Activated T-helper 1 cell treated with anti-CD3 and anti-CD28 coated beads, Interleukin-2, amount 50 U/mL, for 16 hours (primary cell): Measurements from ENCODE around the gene CDC42SE1.
"Not testable (repeated sequence)": the region's sequence is repeated elsewhere in the genome, so short reads cannot be mapped to it uniquely, and the experiment has no call there.

Experiments
- DNase-seq, 2 donors: peaks; one replicate each; pipeline ENCODE4 v3.0.0-alpha.2; 2020; ENCODE audit warnings: low read depth in 1 of 2, low spot score in 1 of 2

The CDC42SE1 gene, protein sequence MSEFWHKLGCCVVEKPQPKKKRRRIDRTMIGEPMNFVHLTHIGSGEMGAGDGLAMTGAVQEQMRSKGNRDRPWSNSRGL

DNA sequence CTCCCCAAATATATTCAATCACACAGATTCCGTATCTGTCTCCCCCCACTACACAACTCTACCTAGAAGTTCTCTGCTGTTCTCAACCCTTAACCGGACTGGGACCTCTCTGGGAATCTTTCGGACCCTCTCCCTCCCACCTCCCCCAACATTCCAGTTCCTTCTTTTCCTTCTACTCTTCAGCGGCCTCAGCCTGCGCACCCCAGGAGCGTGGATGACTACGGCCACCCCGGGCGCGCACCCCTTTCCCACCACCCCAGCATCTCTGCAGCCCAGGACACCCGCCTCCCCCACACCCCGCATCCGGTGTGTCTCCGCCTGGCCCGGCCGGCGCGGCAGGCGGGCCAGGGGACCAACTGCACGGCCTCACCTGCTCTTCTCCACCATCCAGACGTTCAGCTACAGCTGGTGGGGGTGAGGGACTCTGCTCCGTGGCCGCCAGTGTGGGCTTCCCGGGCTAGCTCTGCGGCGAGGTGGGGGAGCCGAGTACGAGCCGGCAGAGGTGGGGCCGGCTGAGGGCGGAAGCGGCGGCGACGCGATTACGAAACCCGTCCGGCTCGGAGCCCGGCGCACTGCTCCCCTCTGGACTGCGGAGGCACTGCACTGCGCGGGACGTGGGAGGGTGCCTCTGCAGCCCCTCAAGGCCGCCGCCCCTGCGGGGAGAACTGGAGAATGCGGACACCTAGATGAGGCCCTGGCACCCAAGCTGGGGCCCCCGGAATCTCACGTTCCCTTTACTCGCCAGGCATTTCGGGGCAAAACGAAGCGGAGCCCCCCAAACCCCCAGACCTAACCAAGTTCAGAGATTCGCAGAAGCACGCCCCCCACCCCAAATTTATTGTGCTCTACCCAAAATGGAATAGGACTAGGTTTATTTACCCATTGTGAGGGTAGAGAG is at the start of gene CDC42SE1:
CDC42SE1 (minus strand) TSS at position 514 of the 898 bp plus-strand sequence. CDS start 3,892 bp downstream, outside the sequence.
- DNase-seq: peak; percentile 67 to 73

- no peak for DNase-seq
These were observed 48.9 kb upstream of the CDC42SE1 start for GRCh38 chr1:151108331-151108730.

DNA sequence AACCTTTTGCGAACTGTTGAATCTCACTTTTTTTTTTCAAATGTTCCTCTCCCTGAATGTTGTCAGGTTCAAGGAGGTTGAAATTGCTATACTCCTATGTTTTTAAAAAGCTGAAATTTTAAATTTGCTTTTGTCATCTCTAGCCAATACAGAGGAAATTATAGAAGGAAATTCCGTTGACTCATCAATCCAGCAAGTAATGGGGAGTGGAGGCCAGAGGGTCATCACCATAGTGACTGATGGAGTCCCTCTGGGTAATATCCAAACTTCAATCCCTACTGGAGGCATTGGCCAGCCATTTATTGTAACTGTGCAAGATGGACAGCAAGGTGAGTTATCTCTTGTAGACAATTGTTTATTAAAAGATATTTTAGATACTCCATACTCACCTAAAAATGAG is 47.5 kb upstream of the CDC42SE1 start:
- DNase-seq: no peak

DNA sequence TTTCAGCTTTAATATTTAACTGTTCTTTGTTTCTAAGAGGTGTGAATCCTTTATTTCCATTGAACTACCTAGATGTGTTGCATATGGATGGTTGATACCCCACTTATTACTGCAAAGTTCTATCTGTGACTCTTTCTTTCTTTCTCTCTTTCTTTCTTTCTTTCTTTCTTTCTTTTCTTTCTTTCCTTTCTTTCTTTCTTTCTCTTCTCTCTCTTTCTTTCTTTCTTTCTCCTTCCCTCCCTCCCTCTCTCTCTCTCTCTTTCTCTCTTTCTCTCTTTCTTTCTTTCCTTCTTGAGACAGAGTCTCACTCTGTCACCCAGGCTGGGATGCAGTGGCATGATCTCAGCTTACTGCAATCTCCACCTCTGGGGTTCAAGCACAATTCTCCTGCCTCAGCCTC is 45.2 kb upstream of the CDC42SE1 start:
- DNase-seq: no peak

DNA sequence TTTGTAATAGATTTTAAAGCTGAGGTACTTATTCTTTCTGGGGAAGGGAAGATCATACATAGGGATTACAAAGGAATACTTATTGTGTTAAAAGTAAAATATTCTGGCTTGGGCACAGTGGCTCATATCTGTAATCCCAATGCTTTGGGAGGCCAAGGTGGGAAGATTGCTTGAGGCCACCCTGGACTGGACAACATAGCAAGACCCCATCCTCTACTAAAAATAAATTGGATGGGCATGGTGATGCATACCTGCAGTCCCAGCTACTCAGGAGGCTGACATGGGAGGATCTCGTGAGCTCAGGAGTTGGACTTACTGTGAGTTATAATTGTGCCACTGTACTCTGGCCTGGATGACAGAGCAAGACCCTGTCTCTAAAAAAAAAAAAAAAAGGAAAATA is 38.7 kb upstream of the CDC42SE1 start:
- no peak for DNase-seq

- DNase-seq: not testable (repeated sequence)
These were observed 38.0 kb upstream of the CDC42SE1 start for GRCh38 chr1:151097426-151097825.

GRCh38 chr1:151085953-151086559 is 26.6 kb upstream of the CDC42SE1 start:
- DNase-seq: no peak

- DNase-seq: no peak
These were observed 12.8 kb upstream of the CDC42SE1 start for GRCh38 chr1:151072224-151072623.

DNA sequence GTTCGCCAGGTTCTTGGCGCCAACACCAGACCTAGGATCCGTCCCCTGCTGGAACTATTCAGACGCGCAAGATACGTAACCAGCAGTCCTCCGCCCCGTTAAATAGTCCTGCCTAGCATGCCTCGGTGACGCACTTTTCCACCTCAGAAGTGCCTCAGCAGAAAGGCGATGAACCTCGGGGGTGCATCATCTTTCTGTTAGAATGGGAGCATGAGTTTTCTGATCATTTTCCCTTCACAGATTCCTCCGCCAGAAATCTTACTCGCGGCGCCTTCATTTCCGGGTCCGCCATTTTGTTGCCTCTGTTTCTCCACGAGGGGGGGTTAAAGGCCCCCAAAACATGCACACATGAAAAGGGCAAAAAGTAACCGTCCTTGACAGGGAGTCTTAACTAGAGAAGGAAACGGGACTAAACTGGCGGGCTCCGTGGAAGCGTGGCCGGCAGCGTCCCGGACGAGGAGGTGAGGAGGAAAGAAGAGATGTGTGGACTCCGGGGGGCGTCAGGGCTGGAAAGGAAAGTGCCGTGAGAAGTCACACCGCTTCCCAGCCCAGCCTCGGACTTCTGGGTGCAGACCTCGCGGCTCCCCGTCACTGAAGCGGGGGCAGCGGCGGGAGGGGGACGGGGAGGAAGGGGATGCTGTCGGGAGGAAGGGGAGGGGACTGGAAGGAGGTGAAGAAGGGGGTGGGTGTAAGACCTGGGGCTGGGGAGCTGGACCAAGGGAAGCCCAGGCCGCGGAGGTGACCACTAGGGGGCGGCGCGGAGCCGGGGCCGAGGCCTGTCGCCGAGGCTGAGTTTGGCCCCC is 11.3 kb upstream of the CDC42SE1 start, which contains the start of gene GABPB2:
GABPB2 (plus strand) TSS at position 288 of the 803 bp plus-strand sequence. CDS start 17,429 bp downstream, outside the sequence.
- peak; percentile 75 to 77 for DNase-seq

DNA sequence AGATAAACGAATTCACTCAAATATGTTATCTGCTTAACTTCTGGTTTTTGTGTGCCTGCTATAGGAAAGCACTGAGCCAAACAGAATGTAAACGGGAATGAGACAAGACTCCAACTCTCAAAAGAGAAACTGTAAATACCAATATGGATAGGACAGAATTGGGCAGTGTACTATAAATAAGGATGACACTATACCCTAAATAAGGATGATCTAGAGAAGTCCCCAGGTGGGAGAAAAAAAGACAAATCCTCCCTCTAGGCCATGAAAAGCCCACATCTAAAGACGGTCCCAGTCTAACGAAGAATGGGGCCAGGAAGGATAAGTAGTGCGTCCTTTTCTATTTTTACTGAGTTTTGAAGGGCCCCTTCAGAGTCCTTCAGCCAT is 9.7 kb upstream of the CDC42SE1 start:
- DNase-seq: no peak

- DNase-seq: no peak
These were observed 7.8 kb upstream of the CDC42SE1 start for GRCh38 chr1:151067185-151067584.

- DNase-seq: no peak
These were observed 5.7 kb upstream of the CDC42SE1 start for GRCh38 chr1:151065089-151065645.

- DNase-seq: no peak
These were observed 3.4 kb upstream of the CDC42SE1 start for GRCh38 chr1:151062741-151063371.

GRCh38 chr1:151061704-151062103 is 2.3 kb upstream of the CDC42SE1 start:
- no peak for DNase-seq

- DNase-seq: no peak
These were observed 1.4 kb upstream of the CDC42SE1 start for GRCh38 chr1:151060657-151061421.

- DNase-seq: no peak
These were observed 710 bp upstream of the CDC42SE1 start, which contains the start of gene MLLT11 for GRCh38 chr1:151060007-151060656. TSS of gene MLLT11 (plus strand) at chr1:151060397. CDS start at chr1:151067225, 6,828 bp downstream.

DNA sequence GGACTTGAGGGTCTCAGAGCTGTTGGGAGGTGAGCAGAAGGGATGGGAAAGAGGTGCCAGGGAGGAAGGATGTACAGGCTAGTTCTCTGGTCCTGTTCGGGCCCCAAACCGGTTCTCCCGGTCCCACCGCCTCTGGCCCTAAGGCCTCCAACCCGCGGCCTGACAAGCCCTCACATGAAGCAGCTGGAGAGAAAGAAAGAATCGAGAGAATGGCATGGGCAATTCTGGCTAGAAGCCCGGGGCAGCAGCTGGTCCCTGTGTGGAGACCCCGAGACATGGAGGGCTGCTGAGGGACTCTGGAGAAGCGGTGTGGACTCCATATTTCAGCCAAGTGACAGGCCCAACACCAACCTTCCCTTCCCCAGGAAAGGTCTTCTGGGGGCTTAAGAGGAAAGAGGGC is 730 bp downstream of the CDC42SE1 start:
- DNase-seq: no peak

DNA sequence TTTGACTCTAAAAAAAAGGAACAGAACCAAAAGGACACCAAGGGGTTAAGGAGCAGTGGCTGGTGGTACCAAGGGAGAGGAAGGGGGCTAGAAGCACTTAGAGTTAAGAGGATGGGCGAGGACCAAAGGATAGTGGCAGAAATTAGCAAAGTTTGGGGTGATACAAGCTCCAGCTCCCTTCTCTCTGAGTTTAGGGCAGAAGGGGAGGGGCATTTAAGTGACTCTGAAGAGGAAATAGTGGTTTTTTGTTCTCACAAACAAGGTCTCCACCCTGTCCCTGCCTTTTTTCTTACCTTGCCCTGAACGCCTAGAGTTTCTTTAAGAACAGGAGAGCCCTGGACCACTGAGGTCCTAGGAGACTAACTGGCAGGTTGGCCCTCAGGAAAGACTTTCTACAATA is 3.3 kb downstream of the CDC42SE1 start:
- no peak for DNase-seq

DNA sequence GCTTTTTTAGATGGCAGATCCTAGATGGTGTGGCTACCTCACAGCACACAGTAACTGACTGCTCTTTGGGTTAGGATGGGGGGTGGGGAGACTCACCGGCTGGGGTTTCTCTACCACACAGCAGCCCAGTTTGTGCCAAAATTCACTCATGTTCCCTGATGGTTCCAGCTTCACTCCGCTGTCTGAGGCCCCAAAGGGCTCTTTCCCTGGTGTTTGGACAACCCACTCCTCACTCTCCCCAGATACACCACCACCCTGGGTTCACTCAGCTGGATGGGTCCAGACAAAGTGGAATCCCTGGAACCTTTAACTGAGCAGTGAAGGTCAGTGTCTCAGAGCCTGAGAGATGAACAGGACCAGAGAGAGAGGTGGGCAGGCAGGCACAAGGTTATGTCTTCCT is 3.8 kb downstream of the CDC42SE1 start:
- no peak for DNase-seq
